Urinary bladder (tissue), 4 donors: ENCODE results near the gene STIL. TPM values are rescaled to one million over a fixed set of nuclear protein-coding genes. Genes with fewer than 3 reads are reported as not detected.
A peak's percentile ranks its signal among the peaks of the same experiment; 100 is the strongest.
"Not testable (repeated sequence)": the region's sequence is repeated elsewhere in the genome, so short reads cannot be mapped to it uniquely, and the experiment has no call there.

Experiments
- DNase-seq: peaks from one replicate; pipeline ENCODE4 v3.0.0-alpha.2; 2015; ENCODE audit errors: extremely low spot score
- H3K27ac ChIP-seq: one replicate; pipeline ENCODE4 v1.5.1; 2013; ENCODE audit warnings: low read depth, mild to moderate bottlenecking, moderate library complexity
- H3K36me3 ChIP-seq: one replicate; pipeline ENCODE4 v1.6.1; 2013; ENCODE audit warnings: mild to moderate bottlenecking, moderate library complexity; ENCODE audit not compliant: insufficient read depth
- H3K4me1 ChIP-seq: one replicate; pipeline ENCODE4 v1.6.1; 2013; ENCODE audit warnings: mild to moderate bottlenecking, moderate library complexity; ENCODE audit not compliant: insufficient read depth
- H3K4me3 ChIP-seq: one replicate; pipeline ENCODE4 v1.5.1; 2013; ENCODE audit warnings: low read depth, low read length
- WGBS: extraction: QIAGEN DNeasy Blood & Tissue Kit; methylation state at CpG from one replicate; pipeline ENCODE4 v1.1.7; 2013; 5-methylcytosine and 5-hydroxymethylcytosine counted together
- polyA plus RNA-seq: library from polyadenylated mRNA; stranded (reverse); fragments of 200-250 nt; gene quantifications from one replicate; pipeline ENCODE4 v1.2.3, GENCODE V29; 2013
- total RNA-seq: library from RNA; depleted of rRNA; stranded (reverse); fragments of >200 nt; gene quantifications from one replicate; pipeline ENCODE4 v1.2.3, GENCODE V29; 2014
- donor health status: healthy with polysubstance abuse.
- donor health status: healthy.

STIL gene
- total RNA-seq: 13.0 TPM
- 0.53 TPM for polyA plus RNA-seq

DNA sequence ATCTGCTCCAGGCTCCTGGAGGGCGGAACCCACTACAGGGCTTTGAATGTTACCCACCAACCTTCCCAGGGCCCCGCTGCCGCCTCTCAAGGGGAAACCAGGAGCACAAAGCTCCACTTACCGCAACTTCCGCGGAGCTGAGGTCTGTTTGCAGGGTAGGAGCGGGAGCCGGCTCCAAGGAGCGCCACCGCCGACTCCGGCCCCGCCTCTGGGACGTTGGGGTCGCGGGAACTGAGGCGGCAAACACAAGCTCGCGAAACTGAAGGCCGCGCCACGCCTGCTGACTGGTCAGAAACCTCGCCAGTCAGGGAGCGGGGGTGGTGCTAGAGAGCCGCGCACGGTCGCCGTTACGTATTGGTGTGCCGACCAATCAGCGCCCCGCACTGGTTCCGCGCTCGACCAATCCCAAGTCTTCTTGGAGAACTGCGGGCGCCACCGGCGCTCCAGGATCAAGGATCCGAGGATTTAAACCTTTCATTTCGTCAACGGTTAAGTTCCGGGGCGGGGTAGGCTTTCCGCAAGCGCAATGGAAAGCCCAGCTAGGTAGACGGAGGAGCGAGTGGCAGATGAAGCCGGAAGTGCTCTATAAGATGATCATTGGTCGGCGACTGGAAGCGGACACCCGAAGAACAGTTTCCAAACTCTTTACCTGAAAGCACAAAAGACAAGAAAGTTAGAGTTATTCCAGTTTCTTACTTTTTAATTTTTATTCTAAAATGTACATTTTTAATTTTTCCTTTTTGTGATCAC is at the start of gene STIL:
STIL (minus strand) TSS at position 233 of the 750 bp plus-strand sequence. CDS start 3,828 bp downstream, outside the sequence.
- peak within 1 kb of the TSS; percentile 54 for H3K4me3 ChIP-seq
- no peaks in the 10 kb centered on the region for H3K36me3 ChIP-seq
- WGBS: under 1% methylated on average over 54 of the region's 54 CpGs
- peak; percentile 99 for DNase-seq
- no peaks in the 10 kb centered on the region for H3K4me1 ChIP-seq
- peak within 1 kb of the TSS; percentile 46 for H3K27ac ChIP-seq

DNA sequence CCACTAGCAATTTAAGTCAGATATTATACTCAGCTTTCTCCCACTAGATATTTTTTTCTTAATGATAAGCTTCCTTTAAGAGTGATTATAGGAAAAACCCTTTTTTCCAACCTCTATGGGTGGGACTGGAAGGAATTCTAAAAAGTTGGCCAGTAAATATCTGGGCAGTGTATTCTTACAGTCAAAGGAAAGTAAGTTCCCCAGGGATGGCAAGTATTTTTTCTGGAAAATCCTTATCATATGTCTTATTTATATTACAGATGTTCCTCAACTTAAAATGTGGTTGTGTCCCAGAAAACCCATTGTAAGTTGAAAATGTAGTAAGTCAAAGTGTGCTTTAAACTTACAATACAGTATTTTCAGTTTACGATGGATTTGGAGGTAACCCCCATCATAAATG is 48.9 kb upstream of the STIL start:
- no peaks in the 10 kb centered on the region for H3K4me1 ChIP-seq
- no peaks in the 10 kb centered on the region for H3K36me3 ChIP-seq
- WGBS: 93% methylated on average over 1 of the region's 1 CpG
- no peak overlapping the region for H3K27ac ChIP-seq
- no peak overlapping the region for H3K4me3 ChIP-seq
- DNase-seq: no peak

DNA sequence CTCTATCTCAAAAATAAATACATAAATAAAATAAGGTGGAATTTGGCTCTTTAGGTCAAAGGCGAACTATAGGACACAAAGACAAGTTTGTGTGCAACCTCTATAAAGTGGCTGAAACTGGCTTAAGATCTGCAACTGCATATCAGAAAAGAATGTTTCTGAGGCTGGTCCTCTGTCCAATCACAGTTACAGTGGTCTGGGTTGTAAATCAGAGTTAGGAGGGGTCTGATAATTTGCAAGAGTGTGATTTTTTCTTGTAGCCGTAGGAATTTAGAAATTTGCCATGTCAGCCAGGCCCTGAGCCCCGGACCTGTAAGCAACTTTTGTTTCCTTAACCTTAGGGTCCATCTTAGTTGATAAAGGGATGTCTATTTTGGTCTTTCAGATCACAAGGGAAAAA is 47.4 kb upstream of the STIL start:
- Histone ChIP-seq H3K4me1 (no peaks in the 10 kb centered on the region), H3K27ac (no peak overlapping the region), H3K4me3 (no peak overlapping the region), H3K36me3 (no peaks in the 10 kb centered on the region)
- no peak for DNase-seq
- 74% methylated on average over 3 of the region's 3 CpGs for WGBS

DNA sequence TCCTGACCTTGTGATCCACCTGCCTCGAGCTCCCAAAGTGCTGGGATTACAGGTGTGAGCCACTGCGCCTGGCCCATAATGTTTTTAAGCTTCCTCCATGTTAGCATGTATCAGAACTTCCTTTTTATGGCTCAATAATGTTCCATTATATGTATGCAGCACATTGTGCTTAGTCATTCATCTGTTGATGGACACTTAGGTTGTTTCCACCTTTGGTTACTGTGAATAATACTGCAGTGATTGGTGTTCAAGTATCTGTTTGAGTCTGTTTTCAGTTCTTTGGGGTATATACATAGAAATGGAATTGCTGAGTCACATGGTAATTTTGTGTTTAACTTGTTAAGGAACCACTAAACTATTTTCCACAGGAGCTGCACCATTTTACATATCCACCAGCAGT is 37.4 kb upstream of the STIL start:
- WGBS: 97% methylated on average over 2 of the region's 2 CpGs
- Histone ChIP-seq H3K36me3 (no peaks in the 10 kb centered on the region), H3K27ac (no peak overlapping the region), H3K4me3 (no peak overlapping the region), H3K4me1 (no peaks in the 10 kb centered on the region)
- no peak for DNase-seq

DNA sequence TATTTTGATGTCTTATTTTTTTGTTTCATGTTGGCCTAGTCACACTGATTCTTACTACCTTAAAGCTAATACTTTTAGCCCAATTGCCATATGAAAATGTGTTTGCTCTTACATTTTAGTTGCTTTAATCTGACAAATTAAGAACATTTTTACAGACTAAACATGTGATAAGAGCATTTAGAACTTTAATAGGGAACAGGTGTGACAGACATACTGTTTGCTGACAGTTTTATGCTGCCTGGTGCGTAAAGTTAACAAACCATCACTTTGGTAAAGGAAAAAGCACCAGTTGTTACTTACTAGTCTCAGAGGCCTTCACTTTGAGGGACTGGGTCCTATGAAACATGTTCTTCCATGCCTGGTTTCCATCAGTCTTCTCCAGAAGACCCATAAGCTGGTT is 34.3 kb upstream of the STIL start:
- Histone ChIP-seq H3K27ac (no peak overlapping the region), H3K36me3 (no peaks in the 10 kb centered on the region), H3K4me1 (no peaks in the 10 kb centered on the region), H3K4me3 (no peak overlapping the region)
- no peak for DNase-seq
- WGBS: 78% methylated on average over 1 of the region's 1 CpG

DNA sequence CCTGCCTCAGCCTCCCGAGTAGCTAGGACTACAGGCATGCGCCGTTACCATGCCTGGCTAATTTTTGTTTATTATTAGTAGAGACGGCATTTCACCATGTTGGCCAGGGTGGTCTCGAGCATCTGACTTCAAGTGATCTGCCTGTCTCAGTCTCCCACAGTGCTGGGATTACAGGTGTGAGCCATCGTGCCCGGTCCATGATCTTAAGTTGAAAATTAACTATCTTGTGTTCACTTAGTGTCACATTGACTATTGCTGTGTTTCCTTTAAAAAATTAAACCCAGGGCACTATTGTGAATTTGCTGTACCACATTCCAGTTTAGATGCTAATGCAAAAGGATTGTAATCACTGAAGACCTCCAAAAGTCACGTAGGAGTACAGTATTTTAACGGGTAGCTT is 33.8 kb upstream of the STIL start:
- Histone ChIP-seq H3K4me3 (no peak overlapping the region), H3K4me1 (no peaks in the 10 kb centered on the region), H3K27ac (no peak overlapping the region), H3K36me3 (no peaks in the 10 kb centered on the region)
- 82% methylated on average over 9 of the region's 9 CpGs for WGBS
- DNase-seq: no peak

DNA sequence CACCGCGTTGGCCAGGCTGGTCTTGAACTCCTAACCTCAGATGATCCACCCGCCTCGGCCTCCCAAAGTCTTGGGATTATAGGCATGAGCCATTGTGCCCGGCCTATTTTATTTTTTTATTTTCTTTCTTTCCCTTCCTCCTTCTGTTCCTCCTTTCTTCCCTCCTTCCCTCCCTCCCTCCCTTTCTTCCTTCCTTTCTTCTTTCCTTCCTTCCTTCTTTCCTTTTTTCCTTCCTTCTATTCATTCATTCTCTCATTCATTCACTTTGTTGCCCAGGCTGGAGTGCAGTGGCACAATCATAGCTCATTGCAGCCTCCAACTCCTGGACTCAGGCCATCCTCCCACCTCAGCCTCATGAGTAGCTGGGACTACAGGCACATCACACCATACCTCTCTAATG is 33.0 kb upstream of the STIL start:
- H3K27ac ChIP-seq, DNase-seq, H3K4me3 ChIP-seq, H3K4me1 ChIP-seq, H3K36me3 ChIP-seq: not testable (repeated sequence)
- WGBS: 99% methylated on average over 5 of the region's 5 CpGs

DNA sequence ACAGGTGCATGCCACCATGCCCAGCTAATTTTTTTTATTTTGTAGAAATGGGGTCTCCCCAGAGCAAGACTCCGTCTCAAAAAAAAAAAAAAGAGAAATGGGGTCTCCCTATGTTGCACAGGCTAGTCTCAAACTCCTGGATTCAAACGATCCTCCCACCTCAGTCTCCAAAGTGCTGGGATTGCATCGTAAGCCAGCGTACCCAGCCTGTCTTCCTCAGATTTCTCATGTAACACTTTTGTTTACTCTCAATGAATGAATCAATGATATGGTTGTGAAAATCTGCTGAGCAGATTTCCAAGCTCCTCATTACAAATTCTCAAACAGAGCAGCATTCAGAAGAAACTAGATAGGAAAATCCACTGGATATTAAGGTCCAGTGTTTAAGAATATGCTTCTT is 26.3 kb upstream of the STIL start:
- Histone ChIP-seq H3K36me3 (no peaks in the 10 kb centered on the region), H3K4me1 (peaks cover 3% of the 10 kb centered on the region), H3K27ac (no peak overlapping the region), H3K4me3 (no peak overlapping the region)
- 68% methylated on average over 4 of the region's 4 CpGs for WGBS
- no peak for DNase-seq

DNA sequence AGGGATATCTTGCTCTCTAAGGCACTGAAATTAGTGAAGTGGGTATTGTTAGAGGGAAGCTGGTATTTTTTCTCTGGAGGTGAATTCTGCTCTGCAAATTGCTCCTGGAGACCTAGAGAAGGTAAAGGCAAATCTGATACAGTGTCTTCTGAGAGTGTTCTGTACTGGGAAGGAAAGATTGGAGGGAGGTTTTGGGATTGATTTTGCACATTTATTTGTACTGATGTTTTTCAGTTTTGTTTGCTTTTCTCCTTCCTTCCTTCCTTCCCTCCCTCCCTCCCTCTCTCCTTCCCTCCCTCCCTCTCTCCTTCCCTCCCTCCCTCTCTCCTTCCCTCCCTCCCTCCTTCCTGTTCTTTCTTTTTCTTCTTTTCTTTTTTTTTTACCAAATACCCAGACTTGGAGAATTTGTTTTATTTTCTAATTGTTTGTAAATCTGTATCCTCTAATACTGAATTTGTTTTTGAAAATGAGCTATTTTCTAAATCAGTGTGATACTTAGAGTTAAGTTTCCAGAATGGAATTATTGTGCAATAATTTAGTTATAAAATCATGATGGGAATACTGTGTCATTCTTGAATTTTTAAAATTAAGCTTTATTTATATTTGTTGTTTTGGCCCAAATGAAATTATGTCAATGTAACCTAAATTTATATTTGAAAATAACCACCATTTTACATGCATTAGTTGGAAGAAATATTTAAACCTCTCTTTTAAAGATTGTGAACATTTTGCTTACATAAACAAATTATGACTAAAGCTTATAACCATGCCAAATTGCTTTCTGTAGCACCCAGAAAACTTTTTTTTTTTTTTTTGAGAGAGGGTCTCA is 24.5 kb upstream of the STIL start:
- no peaks in the 10 kb centered on the region for H3K36me3 ChIP-seq
- H3K4me3 ChIP-seq: no peak overlapping the region
- H3K27ac ChIP-seq: no peak overlapping the region
- H3K4me1 ChIP-seq: peaks cover 3% of the 10 kb centered on the region
- no peak for DNase-seq

DNA sequence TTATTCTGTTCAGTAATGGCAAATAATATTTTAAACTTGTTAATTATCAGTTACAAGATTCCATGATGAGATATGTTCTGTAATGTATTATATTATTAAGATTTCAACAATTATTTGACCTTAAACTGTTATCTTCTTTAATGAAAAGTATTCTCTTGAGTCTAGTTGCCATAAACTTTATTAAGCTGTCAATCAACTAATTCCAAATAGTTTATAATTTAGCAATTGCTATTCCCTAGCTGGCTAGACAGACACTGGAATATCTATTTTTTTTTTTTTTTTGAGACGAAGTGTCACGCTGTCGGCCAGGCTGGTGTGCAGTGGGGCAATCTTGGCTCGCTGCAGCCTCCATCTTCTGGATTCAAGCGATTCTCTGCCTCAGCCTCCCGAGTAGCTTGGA is 23.4 kb upstream of the STIL start:
- 80% methylated on average over 6 of the region's 6 CpGs for WGBS
- DNase-seq: no peak
- no peak overlapping the region for H3K27ac ChIP-seq
- H3K4me1 ChIP-seq: peaks cover 3% of the 10 kb centered on the region
- no peaks in the 10 kb centered on the region for H3K36me3 ChIP-seq
- no peak overlapping the region for H3K4me3 ChIP-seq

DNA sequence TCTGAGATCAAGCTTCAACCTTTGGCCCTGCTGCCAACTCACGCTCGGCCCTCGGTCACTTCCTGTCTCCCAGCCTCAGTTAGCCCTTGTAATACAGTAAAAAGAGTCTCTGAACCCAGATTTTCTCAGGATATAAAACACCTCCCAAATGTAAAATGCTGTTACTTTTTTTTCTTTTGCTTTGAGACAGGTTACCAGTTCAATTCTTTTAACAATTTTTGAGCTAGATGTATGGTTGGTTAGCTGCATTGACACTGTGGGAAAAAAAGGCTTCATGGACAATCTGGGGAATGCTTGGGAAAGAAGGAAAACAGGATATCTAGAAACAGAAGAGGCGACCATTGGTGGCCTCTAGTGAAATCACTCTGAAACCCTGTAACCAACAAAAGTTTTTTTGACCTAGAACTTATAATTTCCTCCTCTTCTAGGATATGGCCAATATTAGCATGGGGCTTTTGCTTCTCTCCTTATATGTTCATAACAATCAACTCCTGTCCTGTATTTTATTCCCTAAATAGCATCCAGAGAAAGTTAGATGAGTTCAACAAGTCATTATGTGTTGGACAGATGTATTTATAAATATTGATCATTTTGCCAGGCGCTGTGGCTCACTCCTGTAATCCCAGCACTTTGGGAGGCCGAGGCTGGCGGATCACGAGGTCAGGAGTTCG is 21.0 kb upstream of the STIL start:
- Histone ChIP-seq H3K36me3 (no peaks in the 10 kb centered on the region), H3K4me3 (peak overlapping the region; percentile 97), H3K4me1 (peaks cover 3% of the 10 kb centered on the region), H3K27ac (peak overlapping the region; percentile 99)
- DNase-seq: no peak
- 42% methylated on average over 9 of the region's 9 CpGs for WGBS

DNA sequence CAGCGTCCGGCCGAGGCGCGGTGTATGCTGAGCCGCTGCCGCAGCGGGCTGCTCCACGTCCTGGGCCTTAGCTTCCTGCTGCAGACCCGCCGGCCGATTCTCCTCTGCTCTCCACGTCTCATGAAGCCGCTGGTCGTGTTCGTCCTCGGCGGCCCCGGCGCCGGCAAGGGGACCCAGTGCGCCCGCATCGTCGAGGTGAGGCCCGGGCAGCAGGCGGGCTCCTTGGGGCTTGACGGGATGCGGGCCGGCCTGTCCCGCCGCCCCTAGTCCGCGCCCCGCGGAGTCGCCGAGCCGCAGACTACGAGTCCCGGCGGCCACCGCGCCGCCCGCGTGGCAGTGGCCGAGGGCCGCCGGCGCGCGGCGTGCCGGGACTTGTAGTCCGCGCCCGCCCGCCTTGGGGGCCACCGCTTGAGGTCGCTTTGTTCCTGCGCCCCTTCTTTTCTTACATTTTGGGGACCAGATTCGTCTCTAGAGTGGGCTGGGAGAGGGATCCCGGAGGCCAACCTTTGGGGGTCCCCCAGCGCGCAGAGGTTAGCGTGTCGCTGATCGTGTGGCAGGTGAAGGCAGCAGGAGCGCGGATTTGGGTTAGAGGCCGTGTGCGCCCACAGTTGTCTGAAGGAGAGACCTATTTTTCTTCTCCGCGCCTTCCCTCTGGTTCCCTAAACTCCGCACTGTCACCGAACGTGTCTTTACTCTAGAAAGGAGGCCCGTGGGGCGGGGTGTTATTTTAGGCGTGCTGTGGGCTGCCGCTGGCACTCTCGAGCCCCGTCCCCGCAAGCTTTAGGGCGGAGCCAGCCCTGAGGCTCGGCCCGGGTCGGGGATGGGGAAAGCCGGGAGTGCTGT is 20.2 kb upstream of the STIL start:
- WGBS: under 1% methylated on average over 90 of the region's 90 CpGs

DNA sequence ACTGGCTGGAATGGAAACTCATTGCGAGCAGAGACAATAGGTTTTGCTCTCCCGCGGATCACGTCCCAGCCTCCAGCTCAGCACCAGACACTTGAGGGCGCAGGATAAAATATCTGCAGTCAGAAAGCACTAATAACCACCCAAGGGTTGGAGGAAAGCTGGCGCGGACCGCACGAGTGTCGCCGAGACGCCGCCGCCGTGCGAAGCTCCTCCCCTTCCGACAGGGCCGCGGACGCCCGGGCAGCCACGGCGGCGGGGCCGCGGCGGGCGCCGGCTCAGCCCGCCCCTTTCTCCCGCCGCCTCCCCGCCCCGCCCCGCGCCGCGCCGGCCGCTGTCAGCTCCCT is 19.6 kb upstream of the STIL start, which contains the start of gene CMPK1:
CMPK1 (plus strand) TSS at position 213 of the 344 bp plus-strand sequence. CDS start 156 bp downstream, outside the sequence.
- peak within 1 kb of the TSS; percentile 97 for H3K4me3 ChIP-seq
- under 1% methylated on average over 37 of the region's 40 CpGs for WGBS
- H3K27ac ChIP-seq: peak within 1 kb of the TSS; percentile 99
- peaks cover 3% of the 10 kb centered on the region for H3K4me1 ChIP-seq
- peak; percentile 76 for DNase-seq
- no peaks in the 10 kb centered on the region for H3K36me3 ChIP-seq

More for the DNA sequence above, 20.2 kb upstream of the STIL start:
- H3K4me1 ChIP-seq: peaks cover 3% of the 10 kb centered on the region
- peak overlapping the region; percentile 99 for H3K27ac ChIP-seq
- H3K4me3 ChIP-seq: peak overlapping the region; percentile 97
- no peaks in the 10 kb centered on the region for H3K36me3 ChIP-seq
- peak; percentile 51 for DNase-seq
